Myocyte (in vitro differentiated cells): ENCODE data around the gene IKZF1. TPM values are rescaled to one million over a fixed set of nuclear protein-coding genes. Genes with fewer than 3 reads are reported as not detected.

ENCODE experiments used
- DNase-seq: peaks from one replicate; pipeline ENCODE4 v3.0.0-alpha.2; 2012; ENCODE audit warnings: low read depth
- polyA plus RNA-seq: library from polyadenylated mRNA; unstranded; fragments of >200 nt; gene quantifications from one replicate; pipeline ENCODE4 v1.2.1, GENCODE V29; 2012; ENCODE audit warnings: missing spikeins
- total RNA-seq: library from RNA; depleted of rRNA; stranded (reverse); fragments of >200 nt; gene quantifications from 2 replicates; pipeline ENCODE4 v1.2.3, GENCODE V29; 2014

IKZF1 gene
- not detected in 2 replicates for total RNA-seq
- not detected for polyA plus RNA-seq

GRCh38 chr7:50304129-50304910 lies at the start of gene IKZF1:
IKZF1 (plus strand) TSS chr7:50304716; CDS start chr7:50319062, 14,346 bp downstream.
- DNase-seq: no peak

- DNase-seq: no peak
Measured at GRCh38 chr7:50261593-50261992, 42.9 kb upstream of the IKZF1 start.

- no peak for DNase-seq
Measured at GRCh38 chr7:50262446-50262845, 42.1 kb upstream of the IKZF1 start.

GRCh38 chr7:50262916-50263690 lies 41.4 kb upstream of the IKZF1 start:
- no peak for DNase-seq

GRCh38 chr7:50264908-50265307 lies 39.6 kb upstream of the IKZF1 start:
- no peak for DNase-seq

- no peak for DNase-seq
Measured at GRCh38 chr7:50265968-50266634, 38.4 kb upstream of the IKZF1 start.

- DNase-seq: no peak
Measured at GRCh38 chr7:50266635-50267386, 37.7 kb upstream of the IKZF1 start.

GRCh38 chr7:50267525-50268041 lies 36.9 kb upstream of the IKZF1 start:
- DNase-seq: no peak

GRCh38 chr7:50268223-50268622 lies 36.3 kb upstream of the IKZF1 start:
- no peak for DNase-seq

GRCh38 chr7:50268990-50269389 lies 35.5 kb upstream of the IKZF1 start:
- DNase-seq: no peak

- DNase-seq: no peak
Measured at GRCh38 chr7:50270531-50271018, 33.9 kb upstream of the IKZF1 start.

GRCh38 chr7:50272808-50273207 lies 31.7 kb upstream of the IKZF1 start:
- no peak for DNase-seq

GRCh38 chr7:50273301-50273700 lies 31.2 kb upstream of the IKZF1 start:
- no peak for DNase-seq

GRCh38 chr7:50273870-50274269 lies 30.6 kb upstream of the IKZF1 start:
- no peak for DNase-seq

GRCh38 chr7:50274361-50274760 lies 30.2 kb upstream of the IKZF1 start:
- no peak for DNase-seq

- DNase-seq: no peak
Measured at GRCh38 chr7:50275430-50275829, 29.1 kb upstream of the IKZF1 start.

GRCh38 chr7:50276483-50276882 lies 28.0 kb upstream of the IKZF1 start:
- DNase-seq: no peak

GRCh38 chr7:50278120-50278519 lies 26.4 kb upstream of the IKZF1 start:
- DNase-seq: no peak

- no peak for DNase-seq
Measured at GRCh38 chr7:50281680-50282445, 22.7 kb upstream of the IKZF1 start.
